ENCODE measurements around the gene STAT5A. TPM values are rescaled to one million over a fixed set of nuclear protein-coding genes. Genes with fewer than 3 reads are reported as not detected.
A peak's percentile ranks its signal among the peaks of the same experiment; 100 is the strongest.
"Not testable (repeated sequence)": the region's sequence is repeated elsewhere in the genome, so short reads cannot be mapped to it uniquely, and the experiment has no call there.

The STAT5A gene
- total RNA-seq, 1 experiment from 2014 or later = 62.3 TPM

- H2AFZ ChIP-seq (ENCODE audit: low read length) = no peak overlapping the region
- H3K79me2 ChIP-seq (ENCODE audit: low read length) = peaks cover 92% of the 10 kb centered on the region
- H3K27me3 ChIP-seq (ENCODE audit: low read length) = no peaks in the 10 kb centered on the region
- H3K4me1 ChIP-seq (ENCODE audit: low read length) = peaks cover 97% of the 10 kb centered on the region
- peak overlapping the region; percentile 97 for H3K27ac ChIP-seq (ENCODE audit: low read length)
- DNase-seq = no peak
- peak overlapping the region; percentile 59 for H3K4me3 ChIP-seq (ENCODE audit: low read length)
- peak overlapping the region; percentile 82 for H3K4me2 ChIP-seq (ENCODE audit: low read depth, low read length, poor library complexity, severe bottlenecking)
- no peaks in the 10 kb centered on the region for H4K20me1 ChIP-seq (ENCODE audit: insufficient read depth, low read depth, low read length)
- peak overlapping the region; percentile 60 for H3K9ac ChIP-seq (ENCODE audit: low read length)
- no peaks in the 10 kb centered on the region for H3K9me2 ChIP-seq (replicated peaks; ENCODE audit: insufficient read depth, low read length)
- H3K9me3 ChIP-seq (ENCODE audit: low read length) = no peaks in the 10 kb centered on the region
- no peaks in the 10 kb centered on the region for H3K36me3 ChIP-seq (ENCODE audit: insufficient read depth, low read length)
These were observed 32.9 kb upstream of the STAT5A start for GRCh38 chr17:42255445-42255844.

- Histone ChIP-seq H3K9me3 (ENCODE audit: low read length) (no peaks in the 10 kb centered on the region), H3K9me2 (replicated peaks; ENCODE audit: insufficient read depth, low read length) (no peaks in the 10 kb centered on the region), H4K20me1 (ENCODE audit: insufficient read depth, low read depth, low read length) (no peaks in the 10 kb centered on the region), H3K4me2 (ENCODE audit: low read depth, low read length, poor library complexity, severe bottlenecking) (peak overlapping the region; percentile 56), H3K9ac (ENCODE audit: low read length) (peak overlapping the region; percentile 20; the same call in 1 of the 2 replicates), H3K27ac (ENCODE audit: low read length) (peak overlapping the region; percentile 97), H3K36me3 (ENCODE audit: insufficient read depth, low read length) (0 out of 2 replicates have a peak, but pooled peaks cover 3% of the 10 kb centered on the region), H3K4me3 (ENCODE audit: low read length) (no peak overlapping the region), H2AFZ (ENCODE audit: low read length) (no peak overlapping the region), H3K27me3 (ENCODE audit: low read length) (no peaks in the 10 kb centered on the region), H3K79me2 (ENCODE audit: low read length) (peaks cover 72% of the 10 kb centered on the region), H3K4me1 (ENCODE audit: low read length) (peaks cover 77% of the 10 kb centered on the region)
- peak; percentile 40 for DNase-seq
These were observed 28.0 kb upstream of the STAT5A start for GRCh38 chr17:42260318-42260717.

- H4K20me1 ChIP-seq (ENCODE audit: insufficient read depth, low read depth, low read length); H3K4me3 ChIP-seq (ENCODE audit: low read length); H3K9me2 ChIP-seq (replicated peaks; ENCODE audit: insufficient read depth, low read length); H3K27ac ChIP-seq (ENCODE audit: low read length); H3K9me3 ChIP-seq (ENCODE audit: low read length); H2AFZ ChIP-seq (ENCODE audit: low read length); DNase-seq; H3K9ac ChIP-seq (ENCODE audit: low read length); H3K27me3 ChIP-seq (ENCODE audit: low read length); H3K4me2 ChIP-seq (ENCODE audit: low read depth, low read length, poor library complexity, severe bottlenecking): not testable (repeated sequence)
- H3K79me2 ChIP-seq (ENCODE audit: low read length) = peaks cover 73% of the 10 kb centered on the region
- H3K36me3 ChIP-seq (ENCODE audit: insufficient read depth, low read length) = peaks cover 24% of the 10 kb centered on the region; the same call in 1 of the 2 replicates
- H3K4me1 ChIP-seq (ENCODE audit: low read length) = peaks cover 46% of the 10 kb centered on the region
These were observed 23.9 kb upstream of the STAT5A start for GRCh38 chr17:42264366-42264765.

GRCh38 chr17:42266462-42266861 is 21.8 kb upstream of the STAT5A start:
- no peak overlapping the region for H3K9ac ChIP-seq (ENCODE audit: low read length)

GRCh38 chr17:42266918-42267766 is 21.2 kb upstream of the STAT5A start:
- H3K36me3 ChIP-seq (ENCODE audit: insufficient read depth, low read length) = peaks cover 31% of the 10 kb centered on the region; the same call in 1 of the 2 replicates
- H3K27ac ChIP-seq (ENCODE audit: low read length) = peak overlapping the region; percentile 23

More at GRCh38 chr17:42266462-42266861, 21.8 kb upstream of the STAT5A start:
- peak overlapping the region; percentile 23 for H3K27ac ChIP-seq (ENCODE audit: low read length)
- no peak overlapping the region for H2AFZ ChIP-seq (ENCODE audit: low read length)
- H3K4me2 ChIP-seq (ENCODE audit: low read depth, low read length, poor library complexity, severe bottlenecking) = no peak overlapping the region
- H4K20me1 ChIP-seq (ENCODE audit: insufficient read depth, low read depth, low read length) = no peaks in the 10 kb centered on the region
- H3K4me3 ChIP-seq (ENCODE audit: low read length) = no peak overlapping the region
- no peaks in the 10 kb centered on the region for H3K9me2 ChIP-seq (replicated peaks; ENCODE audit: insufficient read depth, low read length)
- no peaks in the 10 kb centered on the region for H3K27me3 ChIP-seq (ENCODE audit: low read length)
- DNase-seq = no peak
- H3K79me2 ChIP-seq (ENCODE audit: low read length) = peaks cover 83% of the 10 kb centered on the region
- H3K36me3 ChIP-seq (ENCODE audit: insufficient read depth, low read length) = peaks cover 31% of the 10 kb centered on the region; the same call in 1 of the 2 replicates
- no peaks in the 10 kb centered on the region for H3K9me3 ChIP-seq (ENCODE audit: low read length)
- H3K4me1 ChIP-seq (ENCODE audit: low read length) = peaks cover 36% of the 10 kb centered on the region

GRCh38 chr17:42268236-42268635 is 20.1 kb upstream of the STAT5A start:
- Histone ChIP-seq H3K79me2 (ENCODE audit: low read length) (peaks cover 87% of the 10 kb centered on the region), H2AFZ (ENCODE audit: low read length) (no peak overlapping the region), H3K9ac (ENCODE audit: low read length) (no peak overlapping the region), H4K20me1 (ENCODE audit: insufficient read depth, low read depth, low read length) (no peaks in the 10 kb centered on the region), H3K36me3 (ENCODE audit: insufficient read depth, low read length) (peaks cover 31% of the 10 kb centered on the region; the same call in 1 of the 2 replicates), H3K27me3 (ENCODE audit: low read length) (no peaks in the 10 kb centered on the region), H3K4me3 (ENCODE audit: low read length) (no peak overlapping the region), H3K9me3 (ENCODE audit: low read length) (no peaks in the 10 kb centered on the region), H3K9me2 (replicated peaks; ENCODE audit: insufficient read depth, low read length) (no peaks in the 10 kb centered on the region), H3K27ac (ENCODE audit: low read length) (peak overlapping the region; percentile 44; the same call in 1 of the 2 replicates), H3K4me1 (ENCODE audit: low read length) (peaks cover 41% of the 10 kb centered on the region), H3K4me2 (ENCODE audit: low read depth, low read length, poor library complexity, severe bottlenecking) (no peak overlapping the region)
- peak; percentile 40 for DNase-seq

More at GRCh38 chr17:42266918-42267766, 21.2 kb upstream of the STAT5A start:
- no peaks in the 10 kb centered on the region for H3K9me3 ChIP-seq (ENCODE audit: low read length)
- H3K9me2 ChIP-seq (replicated peaks; ENCODE audit: insufficient read depth, low read length) = no peaks in the 10 kb centered on the region
- H4K20me1 ChIP-seq (ENCODE audit: insufficient read depth, low read depth, low read length) = no peaks in the 10 kb centered on the region
- DNase-seq = no peak
- peaks cover 36% of the 10 kb centered on the region for H3K4me1 ChIP-seq (ENCODE audit: low read length)
- H3K4me2 ChIP-seq (ENCODE audit: low read depth, low read length, poor library complexity, severe bottlenecking) = no peak overlapping the region
- no peak overlapping the region for H3K4me3 ChIP-seq (ENCODE audit: low read length)
- no peak overlapping the region for H2AFZ ChIP-seq (ENCODE audit: low read length)
- H3K9ac ChIP-seq (ENCODE audit: low read length) = no peak overlapping the region
- no peaks in the 10 kb centered on the region for H3K27me3 ChIP-seq (ENCODE audit: low read length)
- peaks cover 83% of the 10 kb centered on the region for H3K79me2 ChIP-seq (ENCODE audit: low read length)

GRCh38 chr17:42270170-42270535 is 18.1 kb upstream of the STAT5A start:
- Histone ChIP-seq H3K4me1 (ENCODE audit: low read length) (peaks cover 56% of the 10 kb centered on the region), H2AFZ (ENCODE audit: low read length) (no peak overlapping the region), H3K9ac (ENCODE audit: low read length) (no peak overlapping the region), H3K9me2 (replicated peaks; ENCODE audit: insufficient read depth, low read length) (no peaks in the 10 kb centered on the region), H3K27me3 (ENCODE audit: low read length) (no peaks in the 10 kb centered on the region), H3K27ac (ENCODE audit: low read length) (0 out of 2 replicates have a peak overlapping the region, but pooled peaks have one; percentile 77), H4K20me1 (ENCODE audit: insufficient read depth, low read depth, low read length) (no peaks in the 10 kb centered on the region), H3K4me2 (ENCODE audit: low read depth, low read length, poor library complexity, severe bottlenecking) (no peak overlapping the region), H3K4me3 (ENCODE audit: low read length) (no peak overlapping the region), H3K36me3 (ENCODE audit: insufficient read depth, low read length) (peaks cover 29% of the 10 kb centered on the region; the same call in 1 of the 2 replicates), H3K79me2 (ENCODE audit: low read length) (peaks cover 99% of the 10 kb centered on the region), H3K9me3 (ENCODE audit: low read length) (no peaks in the 10 kb centered on the region)
- no peak for DNase-seq

GRCh38 chr17:42270596-42270995 is 17.7 kb upstream of the STAT5A start:
- H3K79me2 ChIP-seq (ENCODE audit: low read length) = peaks cover 99% of the 10 kb centered on the region

More at GRCh38 chr17:42270596-42270995, 17.7 kb upstream of the STAT5A start:
- Histone ChIP-seq H3K9ac (ENCODE audit: low read length) (no peak overlapping the region), H2AFZ (ENCODE audit: low read length) (no peak overlapping the region), H3K27me3 (ENCODE audit: low read length) (no peaks in the 10 kb centered on the region), H3K27ac (ENCODE audit: low read length) (peak overlapping the region; percentile 77), H3K4me3 (ENCODE audit: low read length) (no peak overlapping the region), H3K36me3 (ENCODE audit: insufficient read depth, low read length) (peaks cover 25% of the 10 kb centered on the region; the same call in 1 of the 2 replicates), H3K4me2 (ENCODE audit: low read depth, low read length, poor library complexity, severe bottlenecking) (peak overlapping the region; percentile 92), H3K9me3 (ENCODE audit: low read length) (no peaks in the 10 kb centered on the region), H4K20me1 (ENCODE audit: insufficient read depth, low read depth, low read length) (no peaks in the 10 kb centered on the region), H3K4me1 (ENCODE audit: low read length) (peaks cover 56% of the 10 kb centered on the region), H3K9me2 (replicated peaks; ENCODE audit: insufficient read depth, low read length) (no peaks in the 10 kb centered on the region)
- no peak for DNase-seq

Measured in Karpas-422 (cell line).